GM23248 (cell line): ENCODE results near the gene SYT1. TPM values are rescaled to one million over a fixed set of nuclear protein-coding genes. Genes with fewer than 3 reads are reported as not detected.

Experiments
- DNase-seq: peaks from one replicate; pipeline ENCODE4 v3.0.0-alpha.2; 2015
- H2AFZ ChIP-seq: fragments of 200-600 bp; sonication (generic); 2 replicates; pipeline ENCODE4 v1.6.1; 2016; ENCODE audit warnings: antibody characterized with exemption
- H3F3A ChIP-seq: fragments of 200-600 bp; sonication (generic); 2 replicates; pipeline ENCODE4 v1.6.1; 2016; ENCODE audit warnings: mild to moderate bottlenecking, antibody characterized with exemption, mixed run types; ENCODE audit not compliant: insufficient read depth
- H3K27ac ChIP-seq: fragments of 200-600 bp; sonication (generic); 2 replicates; pipeline ENCODE4 v1.5.1; 2016; ENCODE audit warnings: mild to moderate bottlenecking
- H3K27me3 ChIP-seq: fragments of 200-600 bp; sonication (generic); replicated peaks from 2 replicates; pipeline ENCODE4 v1.6.1; 2016; ENCODE audit warnings: mild to moderate bottlenecking; ENCODE audit not compliant: insufficient read depth
- H3K36me3 ChIP-seq: fragments of 200-600 bp; sonication (generic); 2 replicates; pipeline ENCODE4 v1.6.1; 2016; ENCODE audit warnings: low read depth, mild to moderate bottlenecking
- H3K4me1 ChIP-seq: fragments of 200-600 bp; sonication (generic); 2 replicates; pipeline ENCODE4 v1.6.1; 2016; ENCODE audit warnings: mild to moderate bottlenecking; ENCODE audit not compliant: insufficient read depth
- H3K4me2 ChIP-seq: fragments of 200-600 bp; sonication (generic); one replicate; pipeline ENCODE4 v1.6.1; 2016; ENCODE audit warnings: mild to moderate bottlenecking; ENCODE audit not compliant: unreplicated experiment
- H3K4me3 ChIP-seq: fragments of 200-600 bp; sonication (generic); 2 replicates; pipeline ENCODE4 v1.5.1; 2016; ENCODE audit warnings: mild to moderate bottlenecking
- H3K79me2 ChIP-seq: fragments of 200-600 bp; sonication (generic); 2 replicates; pipeline ENCODE4 v1.6.1; 2016; ENCODE audit warnings: mild to moderate bottlenecking; ENCODE audit not compliant: insufficient read depth
- H3K9ac ChIP-seq: fragments of 200-600 bp; sonication (generic); 2 replicates; pipeline ENCODE4 v1.6.1; 2016; ENCODE audit warnings: mild to moderate bottlenecking
- H3K9me2 ChIP-seq: fragments of 200-600 bp; sonication (generic); 2 replicates; pipeline ENCODE4 v1.6.1; 2016; ENCODE audit warnings: mixed run types, mild to moderate bottlenecking, moderate library complexity; ENCODE audit not compliant: insufficient read depth
- H3K9me3 ChIP-seq: fragments of 200-600 bp; sonication (generic); one replicate; pipeline ENCODE4 v1.6.1; 2017; ENCODE audit warnings: low read depth
- H4K20me1 ChIP-seq: fragments of 200-600 bp; sonication (generic); 2 replicates; pipeline ENCODE4 v1.6.0; 2016; ENCODE audit not compliant: insufficient read depth
- EZH2 ChIP-seq: fragments of 200-600 bp; sonication (generic); IDR thresholded peaks from 2 replicates; pipeline ENCODE4 v1.6.1; 2018; ENCODE audit warnings: antibody characterized with exemption, mild to moderate bottlenecking; ENCODE audit not compliant: insufficient read depth, poor library complexity, severe bottlenecking
- EZH2phosphoT487 ChIP-seq: fragments of 200-600 bp; sonication (generic); IDR thresholded peaks from 2 replicates; pipeline ENCODE4 v1.6.1; 2018; ENCODE audit warnings: antibody characterized with exemption, moderate library complexity, mild to moderate bottlenecking, low read depth; ENCODE audit not compliant: insufficient read depth
- WGBS, 2 experiments: methylation state at CpG; one replicate each; pipeline ENCODE4 v1.1.6; 2015 to 2017; ENCODE audit warnings: low lambda C conversion rate in 2 of 2, low coverage in 1 of 2; ENCODE audit errors: missing lambda C conversion rate in 2 of 2; 5-methylcytosine and 5-hydroxymethylcytosine counted together
- in situ Hi-C: fragments of 300-500 bp; cut with MboI; formaldehyde crosslinking; loops from 2 replicates; pipeline ENCODE4 v1.15.0; 2020
- microRNA counts: library from miRNA; unstranded; fragments of <30 nt; microRNA quantifications from one replicate; lab custom pipeline; 2016
- microRNA-seq: library from miRNA; unstranded; fragments of <30 nt; microRNA quantifications from one replicate; pipeline ENCODE4, GENCODE V29; 2016; ENCODE audit warnings: borderline number of aligned reads
- polyA plus RNA-seq: library from polyadenylated mRNA; unstranded; fragments of >200 nt; fragmentation: Nextera tagmentation; extraction: Ambion mirVana; gene quantifications from 2 replicates; pipeline ENCODE4 v1.2.1, GENCODE V29; 2016
- small RNA-seq: library from RNA; depleted of rRNA; stranded (forward); fragments of <200 nt; gene quantifications from one replicate; pipeline ENCODE3, GENCODE V24; 2014; ENCODE audit warnings: low read depth, low replicate concordance
- total RNA-seq: library from RNA; depleted of rRNA; stranded (reverse); fragments of >200 nt; shearing (Covaris generic); gene quantifications from 2 replicates; pipeline ENCODE4 v1.2.3, GENCODE V29; 2014

Gene SYT1
- total and polyA plus RNA-seq, 2 experiments from 2014 or later = 1.7 to 2.4 TPM

DNA sequence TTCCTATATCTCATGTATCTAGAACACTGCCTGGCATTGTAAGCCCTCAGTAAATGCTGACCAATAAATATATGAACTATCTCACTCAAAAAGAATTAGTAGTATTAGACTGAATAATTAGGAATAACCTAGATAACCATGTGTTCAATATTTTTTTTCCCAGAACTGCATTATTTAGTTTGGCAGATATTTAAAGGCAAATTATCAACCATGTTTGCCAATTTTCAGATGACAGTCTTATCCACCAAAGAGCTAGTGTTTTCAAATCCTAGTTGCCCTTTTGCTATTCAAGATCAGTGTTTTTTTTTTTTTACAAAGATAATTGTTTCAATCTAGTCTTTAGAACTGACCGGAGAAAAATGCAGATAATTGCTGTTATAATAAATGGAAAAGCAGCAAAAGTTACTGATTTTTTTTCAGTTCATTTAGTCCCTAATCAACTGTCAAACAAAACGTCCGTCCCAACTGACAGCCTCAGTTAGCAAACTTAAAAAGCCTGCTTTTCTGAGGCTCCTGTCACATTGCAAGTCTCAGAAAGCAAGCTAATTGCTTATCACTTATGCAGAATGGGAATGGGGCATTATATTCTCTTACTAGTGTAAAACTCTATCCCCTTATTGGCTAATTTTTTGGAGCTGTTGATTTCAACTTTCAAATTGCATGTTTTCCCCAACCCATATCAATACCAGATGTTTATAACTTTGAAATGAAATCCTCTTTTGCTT is 623.0 kb downstream of the SYT1 start:
- WGBS, 2 experiments = 28 to 42% methylated on average over 3 of the region's 3 CpGs
- DNase-seq = no peak
- H3K36me3 ChIP-seq = no peaks in the 10 kb centered on the region

More for the DNA sequence above, 623.0 kb downstream of the SYT1 start:
- Histone ChIP-seq H3K79me2 (no peaks in the 10 kb centered on the region), H3K27me3 (no peaks in the 10 kb centered on the region), H3K9me3 (no peaks in the 10 kb centered on the region), H3K4me3 (no peak overlapping the region), H2AFZ (no peak overlapping the region), H3K27ac (no peak overlapping the region), H4K20me1 (no peaks in the 10 kb centered on the region), H3K9ac (no peak overlapping the region), H3K4me2 (no peak overlapping the region), H3K9me2 (no peaks in the 10 kb centered on the region), H3K4me1 (no peaks in the 10 kb centered on the region), H3F3A (no peaks in the 10 kb centered on the region)
- no peak for TF ChIP-seq EZH2
- no peak for TF ChIP-seq EZH2phosphoT487
- in situ Hi-C loops = no loop called here

MicroRNAs within 50 kb of the gene (microRNA counts, 767-probe panel; counts per million panel counts)
- microRNA hsa-miR-1252 (lab: Ali Mortazavi, UCI) = 447 counts per million, percentile 86 among the panel's probes with 10 or more counts

Small RNA genes within 50 kb of the gene (microRNA-seq; reads per million reads assigned to microRNA genes)
- gene MIR1252 = not detected

Small RNA genes within 50 kb of the gene (small RNA-seq; reads per million reads assigned to genes)
- not detected for gene MIR1252
